OCI-LY7 (cell line): Measurements from ENCODE around the gene TRIM14.

Source experiments
- EZH2phosphoT487 ChIP-seq: fragments of 200-600 bp; sonication (generic); IDR thresholded peaks from 2 replicates; pipeline ENCODE4 v1.6.1; 2018; ENCODE audit warnings: low read depth, borderline replicate concordance, mild to moderate bottlenecking, mixed run types, antibody characterized with exemption, low read length, moderate library complexity, mixed read lengths
- TF ChIP-seq, protein P1 (sequence below): fragments of 200-600 bp; sonication (generic); conservative IDR thresholded peaks from 2 replicates; pipeline ENCODE4 v1.5.1; 2014; ENCODE audit warnings: mild to moderate bottlenecking, antibody characterized with exemption, low read length, moderate library complexity, mixed read lengths

DNA sequence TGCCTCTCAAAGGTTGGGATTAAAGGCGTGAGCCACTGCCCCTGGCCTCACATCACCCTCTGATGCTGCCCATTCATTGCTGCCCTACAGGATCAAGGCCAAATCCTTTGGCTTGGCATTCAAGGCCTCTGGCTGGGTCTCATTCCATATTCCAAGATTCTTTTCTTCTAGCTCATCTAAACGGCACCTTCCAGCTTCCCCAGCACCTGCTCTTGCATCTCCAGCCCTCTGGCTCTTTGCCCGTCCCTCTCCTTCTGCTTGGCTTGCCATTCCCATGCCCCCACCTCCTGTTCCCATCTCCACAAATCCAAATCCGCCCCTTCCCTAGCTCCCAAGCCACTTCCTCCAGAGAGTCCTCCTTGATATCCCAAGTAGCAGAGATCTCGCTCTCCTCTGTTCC is 40.3 kb upstream of the TRIM14 start:
- TF ChIP-seq, protein P1, sequence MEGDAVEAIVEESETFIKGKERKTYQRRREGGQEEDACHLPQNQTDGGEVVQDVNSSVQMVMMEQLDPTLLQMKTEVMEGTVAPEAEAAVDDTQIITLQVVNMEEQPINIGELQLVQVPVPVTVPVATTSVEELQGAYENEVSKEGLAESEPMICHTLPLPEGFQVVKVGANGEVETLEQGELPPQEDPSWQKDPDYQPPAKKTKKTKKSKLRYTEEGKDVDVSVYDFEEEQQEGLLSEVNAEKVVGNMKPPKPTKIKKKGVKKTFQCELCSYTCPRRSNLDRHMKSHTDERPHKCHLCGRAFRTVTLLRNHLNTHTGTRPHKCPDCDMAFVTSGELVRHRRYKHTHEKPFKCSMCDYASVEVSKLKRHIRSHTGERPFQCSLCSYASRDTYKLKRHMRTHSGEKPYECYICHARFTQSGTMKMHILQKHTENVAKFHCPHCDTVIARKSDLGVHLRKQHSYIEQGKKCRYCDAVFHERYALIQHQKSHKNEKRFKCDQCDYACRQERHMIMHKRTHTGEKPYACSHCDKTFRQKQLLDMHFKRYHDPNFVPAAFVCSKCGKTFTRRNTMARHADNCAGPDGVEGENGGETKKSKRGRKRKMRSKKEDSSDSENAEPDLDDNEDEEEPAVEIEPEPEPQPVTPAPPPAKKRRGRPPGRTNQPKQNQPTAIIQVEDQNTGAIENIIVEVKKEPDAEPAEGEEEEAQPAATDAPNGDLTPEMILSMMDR = no peak
- no peak for TF ChIP-seq EZH2phosphoT487
